Measurements from ENCODE around the gene ZNF783.

GRCh38 chr7:149253665-149254064 lies 8.3 kb upstream of the ZNF783 start:
- no peak for TF ChIP-seq SMAD1 (IDR thresholded peaks at IDR 0.05; ENCODE audit: low read depth, low read length, partially characterized antibody)
- no peak for TF ChIP-seq BHLHE40 (IDR thresholded peaks at IDR 0.05; ENCODE audit: low read length)
- no peak for TF ChIP-seq PHTF2 (CRISPR knock-in tag; IDR thresholded peaks at IDR 0.05)
- TF ChIP-seq MYC (IDR thresholded peaks at IDR 0.05; ENCODE audit: low read depth, low read length), result no peak
- TF ChIP-seq MYC (CRISPR knock-in tag; IDR thresholded peaks at IDR 0.05; ENCODE audit: borderline replicate concordance, low read depth), result no peak
- TF ChIP-seq, protein P1, sequence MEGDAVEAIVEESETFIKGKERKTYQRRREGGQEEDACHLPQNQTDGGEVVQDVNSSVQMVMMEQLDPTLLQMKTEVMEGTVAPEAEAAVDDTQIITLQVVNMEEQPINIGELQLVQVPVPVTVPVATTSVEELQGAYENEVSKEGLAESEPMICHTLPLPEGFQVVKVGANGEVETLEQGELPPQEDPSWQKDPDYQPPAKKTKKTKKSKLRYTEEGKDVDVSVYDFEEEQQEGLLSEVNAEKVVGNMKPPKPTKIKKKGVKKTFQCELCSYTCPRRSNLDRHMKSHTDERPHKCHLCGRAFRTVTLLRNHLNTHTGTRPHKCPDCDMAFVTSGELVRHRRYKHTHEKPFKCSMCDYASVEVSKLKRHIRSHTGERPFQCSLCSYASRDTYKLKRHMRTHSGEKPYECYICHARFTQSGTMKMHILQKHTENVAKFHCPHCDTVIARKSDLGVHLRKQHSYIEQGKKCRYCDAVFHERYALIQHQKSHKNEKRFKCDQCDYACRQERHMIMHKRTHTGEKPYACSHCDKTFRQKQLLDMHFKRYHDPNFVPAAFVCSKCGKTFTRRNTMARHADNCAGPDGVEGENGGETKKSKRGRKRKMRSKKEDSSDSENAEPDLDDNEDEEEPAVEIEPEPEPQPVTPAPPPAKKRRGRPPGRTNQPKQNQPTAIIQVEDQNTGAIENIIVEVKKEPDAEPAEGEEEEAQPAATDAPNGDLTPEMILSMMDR (IDR thresholded peaks at IDR 0.05 in 2 of 3, conservative IDR thresholded peaks at IDR 0.05 in 1 of 3; ENCODE audit: insufficient read depth in 2 of 3, low read depth in 1 of 3, low read length in 3 of 3), result no peak
- no peak for TF ChIP-seq ATF2 (CRISPR knock-in tag; IDR thresholded peaks at IDR 0.05)
- no peak for TF ChIP-seq NFYB (IDR thresholded peaks at IDR 0.05; ENCODE audit: extremely low read depth, insufficient read length)
- TF ChIP-seq PCBP2 (IDR thresholded peaks at IDR 0.05; ENCODE audit: low read depth, low read length, poor library complexity, severe bottlenecking), result no peak
- TF ChIP-seq, protein P2, sequence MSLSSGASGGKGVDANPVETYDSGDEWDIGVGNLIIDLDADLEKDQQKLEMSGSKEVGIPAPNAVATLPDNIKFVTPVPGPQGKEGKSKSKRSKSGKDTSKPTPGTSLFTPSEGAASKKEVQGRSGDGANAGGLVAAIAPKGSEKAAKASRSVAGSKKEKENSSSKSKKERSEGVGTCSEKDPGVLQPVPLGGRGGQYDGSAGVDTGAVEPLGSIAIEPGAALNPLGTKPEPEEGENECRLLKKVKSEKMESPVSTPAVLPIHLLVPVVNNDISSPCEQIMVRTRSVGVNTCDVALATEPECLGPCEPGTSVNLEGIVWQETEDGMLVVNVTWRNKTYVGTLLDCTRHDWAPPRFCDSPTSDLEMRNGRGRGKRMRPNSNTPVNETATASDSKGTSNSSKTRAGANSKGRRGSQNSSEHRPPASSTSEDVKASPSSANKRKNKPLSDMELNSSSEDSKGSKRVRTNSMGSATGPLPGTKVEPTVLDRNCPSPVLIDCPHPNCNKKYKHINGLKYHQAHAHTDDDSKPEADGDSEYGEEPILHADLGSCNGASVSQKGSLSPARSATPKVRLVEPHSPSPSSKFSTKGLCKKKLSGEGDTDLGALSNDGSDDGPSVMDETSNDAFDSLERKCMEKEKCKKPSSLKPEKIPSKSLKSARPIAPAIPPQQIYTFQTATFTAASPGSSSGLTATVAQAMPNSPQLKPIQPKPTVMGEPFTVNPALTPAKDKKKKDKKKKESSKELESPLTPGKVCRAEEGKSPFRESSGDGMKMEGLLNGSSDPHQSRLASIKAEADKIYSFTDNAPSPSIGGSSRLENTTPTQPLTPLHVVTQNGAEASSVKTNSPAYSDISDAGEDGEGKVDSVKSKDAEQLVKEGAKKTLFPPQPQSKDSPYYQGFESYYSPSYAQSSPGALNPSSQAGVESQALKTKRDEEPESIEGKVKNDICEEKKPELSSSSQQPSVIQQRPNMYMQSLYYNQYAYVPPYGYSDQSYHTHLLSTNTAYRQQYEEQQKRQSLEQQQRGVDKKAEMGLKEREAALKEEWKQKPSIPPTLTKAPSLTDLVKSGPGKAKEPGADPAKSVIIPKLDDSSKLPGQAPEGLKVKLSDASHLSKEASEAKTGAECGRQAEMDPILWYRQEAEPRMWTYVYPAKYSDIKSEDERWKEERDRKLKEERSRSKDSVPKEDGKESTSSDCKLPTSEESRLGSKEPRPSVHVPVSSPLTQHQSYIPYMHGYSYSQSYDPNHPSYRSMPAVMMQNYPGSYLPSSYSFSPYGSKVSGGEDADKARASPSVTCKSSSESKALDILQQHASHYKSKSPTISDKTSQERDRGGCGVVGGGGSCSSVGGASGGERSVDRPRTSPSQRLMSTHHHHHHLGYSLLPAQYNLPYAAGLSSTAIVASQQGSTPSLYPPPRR (CRISPR knock-in tag; IDR thresholded peaks at IDR 0.05; ENCODE audit: borderline replicate concordance), result no peak
- TF ChIP-seq NR2C2 (CRISPR knock-in tag; IDR thresholded peaks at IDR 0.05), result no peak
- TF ChIP-seq NR2C2 (tag; IDR thresholded peaks at IDR 0.05), result no peak
- TF ChIP-seq BMI1 (IDR thresholded peaks at IDR 0.05; ENCODE audit: low read length), result no peak
- no peak for TF ChIP-seq EGR1 (conservative IDR thresholded peaks at IDR 0.05)
- no peak for TF ChIP-seq ZBTB9 (CRISPR knock-in tag; IDR thresholded peaks at IDR 0.05)
